SK-N-SH treated with all-trans-retinoic acid at 6 μM for 48 hours (cell line): ENCODE data around the gene ESYT2.

ENCODE experiments used
- ARNTL ChIP-seq: fragments of 450-650 bp; formaldehyde crosslinking; IDR thresholded peaks from 2 replicates; pipeline ENCODE4 v1.5.0; 2020; ENCODE audit warnings: low read depth, mild to moderate bottlenecking, moderate library complexity, borderline replicate concordance
- ESRRG ChIP-seq: fragments of 250-450 bp; sonication (Bioruptor Pico); IDR thresholded peaks from 2 replicates; pipeline ENCODE4 v1.6.1; 2021; ENCODE audit warnings: mild to moderate bottlenecking
- ISL1 ChIP-seq: fragments of 250-450 bp; sonication (Bioruptor Pico); IDR thresholded peaks from 2 replicates; pipeline ENCODE4 v2.1.2; 2022; ENCODE audit warnings: mild to moderate bottlenecking, moderate library complexity
- OSR1 ChIP-seq: fragments of 250-450 bp; sonication (Bioruptor Pico); IDR thresholded peaks from 2 replicates; pipeline ENCODE4 v1.8.0; 2022; ENCODE audit warnings: moderate library complexity, mild to moderate bottlenecking, inconsistent platforms
- PATZ1 ChIP-seq: fragments of 250-450 bp; sonication (Bioruptor Pico); IDR thresholded peaks from 2 replicates; pipeline ENCODE4 v1.8.0; 2020; ENCODE audit warnings: mild to moderate bottlenecking, moderate library complexity, borderline replicate concordance
- ZFP30 ChIP-seq: fragments of 450-650 bp; formaldehyde crosslinking; IDR thresholded peaks from 2 replicates; pipeline ENCODE4 v1.5.0; 2022; ENCODE audit warnings: mild to moderate bottlenecking, moderate library complexity

- TF ChIP-seq ESRRG (CRISPR knock-in tag) (no peak), PATZ1 (CRISPR knock-in tag) (no peak), ARNTL (CRISPR knock-in tag) (no peak), ZFP30 (no peak), OSR1 (CRISPR knock-in tag) (no peak), ISL1 (no peak)
Measured at GRCh38 chr7:158742065-158742821, 87.1 kb downstream of the ESYT2 start.
